Stimulated activated CD8-positive, alpha-beta memory T cell treated with anti-CD3 and anti-CD28 coated beads, Interleukin-4, amount 100 ng/mL, for 4 hours (primary cell): ENCODE results near the gene RAB30.
"Not testable (repeated sequence)": the region's sequence is repeated elsewhere in the genome, so short reads cannot be mapped to it uniquely, and the experiment has no call there.

Experiments used
- DNase-seq, 2 donors: peaks; one replicate each; pipeline ENCODE4 v3.0.0-alpha.2; 2020; ENCODE audit warnings: low read depth in 2 of 2, low spot score in 1 of 2

The RAB30 gene

GRCh38 chr11:82950502-82950901 is 121.2 kb downstream of the RAB30 start:
- not testable (repeated sequence) for DNase-seq

DNA sequence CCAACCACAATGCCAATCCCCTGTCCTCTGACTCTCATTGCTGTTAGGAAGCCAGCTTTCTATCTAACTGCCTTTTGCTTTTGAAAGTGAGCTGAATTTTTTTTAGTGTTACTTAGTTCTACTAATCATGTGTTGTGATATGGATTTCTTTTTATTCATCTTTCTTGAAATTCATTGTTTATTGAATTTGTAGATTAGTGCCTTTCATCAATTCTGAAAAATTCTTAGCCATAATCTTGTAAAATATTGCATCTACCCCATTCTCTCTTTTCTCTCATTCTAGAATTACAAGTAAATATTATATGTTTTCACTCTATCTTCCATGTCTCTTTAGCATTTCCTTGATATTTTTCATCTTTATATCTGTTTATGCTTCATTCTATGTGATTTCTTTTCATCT is 122.3 kb downstream of the RAB30 start:
- no peak for DNase-seq

DNA sequence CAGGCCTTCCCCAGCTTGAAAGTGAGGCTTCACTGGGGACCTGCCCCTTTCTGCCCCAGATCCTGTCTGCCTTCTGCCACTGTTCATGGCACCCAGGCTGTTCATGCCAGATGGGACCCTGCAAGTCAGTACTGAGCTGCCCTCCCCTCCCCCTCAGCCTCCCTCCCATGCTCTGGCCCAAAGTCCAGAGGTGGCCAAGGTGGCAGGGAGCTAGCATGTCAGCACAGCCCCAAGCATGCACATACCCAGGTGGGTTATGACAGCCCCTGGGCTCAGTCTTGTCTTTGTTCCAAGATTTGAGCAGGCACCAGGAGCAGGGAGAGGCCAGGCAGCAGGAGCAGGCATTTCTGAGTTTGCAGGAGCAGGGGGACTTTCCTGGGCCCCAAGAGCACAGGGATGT is 126.0 kb downstream of the RAB30 start:
- no peak for DNase-seq

GRCh38 chr11:82945041-82945440 is 126.7 kb downstream of the RAB30 start:
- not testable (repeated sequence) for DNase-seq

DNA sequence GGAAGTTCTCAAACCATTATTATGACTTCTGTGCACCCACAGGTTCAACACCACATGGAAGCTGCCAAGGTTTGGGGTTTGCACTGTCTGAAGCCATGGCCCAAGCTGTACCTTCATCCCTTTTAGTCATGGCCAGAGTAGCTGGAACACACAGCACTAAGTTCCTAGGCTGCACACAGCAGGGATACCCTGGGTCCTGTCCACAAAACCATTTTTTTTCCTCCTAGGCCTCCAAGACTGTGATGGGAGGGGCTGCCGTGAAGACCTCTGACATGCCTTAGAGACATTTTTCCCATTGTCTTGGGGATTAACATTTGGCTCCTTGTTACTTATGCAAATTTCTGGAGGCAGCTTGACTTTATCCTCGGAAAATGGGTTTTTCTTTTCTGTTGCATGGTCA is 127.5 kb downstream of the RAB30 start:
- DNase-seq = no peak

DNA sequence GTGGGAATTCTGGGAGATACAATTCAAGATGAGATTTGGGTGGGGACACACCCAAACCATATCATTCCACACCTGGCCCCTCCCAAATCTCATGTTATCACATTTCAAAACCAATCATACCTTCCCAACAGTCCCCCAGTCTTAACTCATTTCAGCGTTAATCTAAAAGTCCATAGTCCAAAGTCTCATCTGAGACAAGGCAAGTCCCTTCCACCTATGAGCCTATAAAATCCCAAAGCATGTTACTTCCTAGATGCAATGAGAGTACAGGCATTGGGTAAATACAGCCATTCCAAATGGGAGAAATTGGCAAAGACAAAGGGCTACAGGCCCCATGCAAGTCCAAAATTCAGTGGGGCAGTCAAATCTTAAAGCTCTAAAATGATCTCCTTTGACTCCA is 128.3 kb downstream of the RAB30 start:
- DNase-seq = not testable (repeated sequence)

- no peak for DNase-seq
Measured at GRCh38 chr11:82942376-82942775, 129.3 kb downstream of the RAB30 start.

DNA sequence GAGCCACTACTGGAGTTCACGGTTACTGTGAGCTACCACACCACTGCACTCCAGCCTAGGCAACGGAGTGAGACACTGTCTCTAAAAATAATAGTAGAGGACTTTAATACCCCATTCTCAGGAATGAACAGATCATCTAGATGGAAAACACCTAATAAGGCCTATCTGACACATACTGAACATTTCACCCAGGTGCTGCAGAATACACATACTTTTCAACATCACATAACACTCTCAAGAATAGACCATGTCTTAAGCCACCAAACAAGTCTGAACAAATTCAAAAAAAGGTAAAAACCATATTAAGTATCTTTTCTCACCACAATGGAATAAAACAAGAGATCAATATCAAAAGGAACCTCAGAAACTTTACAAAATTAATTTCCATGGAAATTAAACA is 132.2 kb downstream of the RAB30 start:
- no peak for DNase-seq

- DNase-seq = no peak
Measured at GRCh38 chr11:82937554-82937953, 134.1 kb downstream of the RAB30 start.

DNA sequence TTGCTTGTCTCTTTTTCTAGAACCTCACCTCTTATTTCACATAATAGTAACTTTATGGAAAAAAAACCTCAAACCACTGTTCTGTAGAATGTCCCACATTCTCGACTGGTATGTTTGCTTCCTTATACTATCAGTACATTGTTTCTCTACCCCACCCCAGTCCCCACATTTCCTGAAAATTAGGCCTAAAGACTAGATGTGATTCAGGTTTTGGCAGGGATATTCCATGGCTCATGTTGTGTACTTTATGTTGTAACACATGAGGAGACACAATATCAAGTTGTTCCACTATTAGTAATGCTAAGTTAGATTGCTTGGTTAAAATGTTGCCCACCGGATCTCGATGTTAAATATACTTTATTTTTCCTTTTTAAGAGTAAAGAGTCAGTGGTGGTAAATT is 135.4 kb downstream of the RAB30 start:
- no peak for DNase-seq

DNA sequence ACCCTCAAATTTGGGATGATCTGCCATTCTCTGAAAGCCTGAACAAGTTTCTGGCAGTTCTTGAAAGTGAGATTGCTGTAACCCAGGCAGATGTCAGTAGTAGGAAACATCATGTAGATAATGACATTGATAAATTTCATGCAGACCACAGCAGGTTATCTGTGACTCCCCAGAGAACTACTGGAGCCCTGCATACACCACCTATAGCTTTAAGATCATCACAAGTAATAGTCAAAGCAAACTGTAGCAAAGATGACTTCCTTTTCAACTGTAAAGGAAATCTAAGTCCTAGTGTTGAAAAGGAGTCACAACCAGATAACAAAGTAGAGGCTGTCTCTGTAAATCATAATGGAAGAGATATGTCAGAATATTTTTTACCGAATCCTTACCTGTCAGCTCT is 139.1 kb downstream of the RAB30 start:
- DNase-seq = no peak

GRCh38 chr11:82930734-82931133 is 141.0 kb downstream of the RAB30 start:
- DNase-seq = no peak

GRCh38 chr11:82930229-82930628 is 141.5 kb downstream of the RAB30 start:
- no peak for DNase-seq

GRCh38 chr11:82929121-82929520 is 142.6 kb downstream of the RAB30 start:
- no peak for DNase-seq

GRCh38 chr11:82927264-82927880 is 144.3 kb downstream of the RAB30 start:
- peak in 1 of 2 donors; percentile 2 for DNase-seq

DNA sequence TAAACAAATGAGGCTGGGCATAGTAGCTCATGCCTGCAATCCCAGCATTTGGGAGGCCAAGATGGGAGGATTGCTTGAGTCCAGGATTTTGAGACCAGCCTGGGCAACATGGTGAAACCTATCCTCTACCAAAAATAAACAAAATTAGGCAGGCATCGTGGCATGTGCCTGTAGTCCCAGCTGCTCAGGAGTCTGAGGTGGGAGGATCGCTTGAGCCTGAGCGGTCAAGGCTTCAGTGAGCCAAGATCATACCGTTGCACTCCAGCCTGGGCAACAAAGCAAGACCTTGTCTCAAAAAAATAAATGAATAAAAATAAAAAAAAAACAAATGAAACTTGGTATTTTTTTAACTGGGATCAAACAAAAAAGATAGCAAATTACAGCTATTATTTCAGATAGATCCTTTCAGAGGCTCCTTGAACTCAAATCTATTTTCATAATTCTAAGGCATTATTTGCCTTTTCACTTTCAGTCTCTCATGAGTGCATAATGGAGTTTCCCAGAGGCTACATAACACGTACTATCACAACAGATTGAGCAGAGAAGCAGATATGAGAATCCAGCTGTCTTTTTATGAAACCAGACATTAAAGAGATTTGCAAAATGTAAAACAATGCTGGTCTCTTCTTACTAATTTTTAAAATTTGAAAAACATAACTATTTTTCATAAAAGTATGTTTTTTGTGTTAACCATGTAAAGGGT is 147.0 kb downstream of the RAB30 start:
- no peak for DNase-seq
